Measurements from ENCODE around the gene ZNF385C. TPM values are rescaled to one million over a fixed set of nuclear protein-coding genes. Genes with fewer than 3 reads are reported as not detected.

The ZNF385C gene
- total RNA-seq, 1 experiment from 2014 or later: 0.08 TPM

DNA sequence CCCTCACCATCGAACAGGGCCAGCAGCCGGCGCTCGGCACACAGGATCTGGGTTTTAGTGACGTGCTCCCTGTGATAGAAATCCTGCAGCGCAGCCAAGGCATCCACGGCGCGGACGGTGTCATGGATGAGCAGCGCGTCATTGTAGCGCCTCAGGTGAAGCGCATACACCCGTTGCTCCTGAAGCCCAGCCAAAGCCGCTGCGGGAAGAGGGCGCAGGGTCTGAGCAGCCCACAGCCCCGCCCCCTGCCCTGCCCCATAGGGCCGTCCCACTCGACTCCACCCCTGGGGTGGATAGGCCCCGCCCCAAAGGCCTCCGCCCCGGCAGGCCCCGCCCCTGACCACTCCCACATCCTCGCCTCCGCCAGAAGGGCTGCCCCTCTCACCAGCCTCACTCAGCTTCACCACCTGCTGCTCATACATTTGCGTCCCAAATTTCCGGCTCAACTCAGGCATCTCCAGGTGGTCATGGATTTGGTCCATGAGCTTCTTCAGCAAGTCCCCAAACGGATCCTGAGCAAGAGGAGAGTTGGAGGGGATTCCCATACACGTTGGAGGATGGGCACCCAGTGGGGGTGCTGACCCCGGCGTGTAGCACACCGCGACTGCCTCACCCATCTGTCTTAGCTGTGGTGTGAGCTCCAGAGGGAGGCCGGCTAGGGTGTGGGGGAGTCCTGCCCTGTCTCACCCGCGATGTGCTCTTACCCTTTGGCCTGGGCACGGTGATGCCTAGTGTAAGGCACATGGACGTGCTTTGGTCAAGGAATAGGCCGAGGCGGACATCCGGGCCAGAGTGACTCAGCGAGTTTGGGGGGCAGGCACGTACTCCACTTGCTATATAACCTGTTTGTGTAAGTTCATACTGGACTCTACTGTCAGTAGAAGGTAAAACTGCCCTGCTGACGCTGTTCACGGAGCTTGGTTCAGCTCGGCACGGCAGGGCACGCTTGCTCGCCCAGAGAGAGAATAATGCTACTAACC lies 9.6 kb upstream of the ZNF385C start:
- DNase-seq (ENCODE audit: low spot score): peak; percentile 75

DNA sequence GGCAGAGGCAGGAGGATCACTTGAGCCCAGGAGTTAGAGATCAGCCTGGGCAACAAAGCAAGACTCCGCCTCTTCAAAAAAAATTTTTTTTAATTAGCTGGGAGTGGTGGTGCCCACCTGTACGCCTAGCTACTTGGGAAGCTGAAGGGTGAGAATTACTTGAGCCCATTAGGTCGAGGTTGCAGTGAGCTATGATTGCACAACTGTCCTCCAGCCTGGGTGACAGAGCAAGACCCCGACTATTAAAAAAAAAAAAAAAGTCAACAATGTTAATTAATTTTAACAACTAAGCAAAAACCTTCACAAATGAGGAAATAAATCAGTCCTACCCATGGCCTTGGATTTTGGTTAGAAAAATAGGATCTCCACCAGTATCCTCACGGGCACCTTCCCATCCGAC lies 8.9 kb upstream of the ZNF385C start:
- DNase-seq (ENCODE audit: low spot score): no peak

DNA sequence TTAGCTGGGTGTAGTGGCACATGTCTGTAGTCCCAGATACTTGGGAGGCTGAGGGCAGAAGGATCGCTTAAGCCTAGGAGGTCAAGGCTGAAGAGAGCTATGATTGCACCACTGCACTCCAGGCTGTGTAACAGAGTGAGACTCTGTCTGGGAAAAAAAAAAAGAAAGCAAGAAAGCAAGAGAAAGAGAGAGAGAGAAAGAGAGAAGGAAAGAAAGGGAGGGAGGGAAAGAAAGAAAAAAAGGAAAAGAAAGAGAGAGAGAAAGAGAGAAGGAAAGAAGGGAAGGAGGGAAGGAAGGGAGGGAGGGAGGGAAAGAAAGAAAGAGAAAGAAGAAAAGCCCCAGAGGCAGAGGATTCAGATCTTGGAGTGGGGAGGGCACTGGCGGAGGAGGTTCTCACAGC lies 7.7 kb upstream of the ZNF385C start:
- DNase-seq (ENCODE audit: low spot score): no peak

DNA sequence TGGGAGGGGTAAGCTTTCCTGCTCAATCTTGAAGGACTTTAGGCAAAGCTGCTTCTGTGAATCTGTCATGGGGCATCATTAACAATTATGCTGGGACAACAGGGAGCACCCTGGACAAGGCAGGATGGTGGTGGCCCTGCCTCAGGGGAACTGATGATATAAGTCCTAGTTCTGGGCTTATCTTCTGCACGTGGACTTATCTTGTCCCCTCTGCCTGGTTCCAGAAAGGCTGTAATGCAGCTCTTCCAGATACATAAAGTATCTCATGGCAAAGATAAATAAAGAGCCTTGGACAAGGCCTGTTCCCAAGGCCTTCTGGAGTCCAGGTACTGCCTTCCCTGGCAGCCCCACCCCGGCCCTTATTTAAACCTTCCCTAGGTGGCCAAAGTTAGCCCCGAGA lies 6.0 kb upstream of the ZNF385C start:
- DNase-seq (ENCODE audit: low spot score): no peak

DNA sequence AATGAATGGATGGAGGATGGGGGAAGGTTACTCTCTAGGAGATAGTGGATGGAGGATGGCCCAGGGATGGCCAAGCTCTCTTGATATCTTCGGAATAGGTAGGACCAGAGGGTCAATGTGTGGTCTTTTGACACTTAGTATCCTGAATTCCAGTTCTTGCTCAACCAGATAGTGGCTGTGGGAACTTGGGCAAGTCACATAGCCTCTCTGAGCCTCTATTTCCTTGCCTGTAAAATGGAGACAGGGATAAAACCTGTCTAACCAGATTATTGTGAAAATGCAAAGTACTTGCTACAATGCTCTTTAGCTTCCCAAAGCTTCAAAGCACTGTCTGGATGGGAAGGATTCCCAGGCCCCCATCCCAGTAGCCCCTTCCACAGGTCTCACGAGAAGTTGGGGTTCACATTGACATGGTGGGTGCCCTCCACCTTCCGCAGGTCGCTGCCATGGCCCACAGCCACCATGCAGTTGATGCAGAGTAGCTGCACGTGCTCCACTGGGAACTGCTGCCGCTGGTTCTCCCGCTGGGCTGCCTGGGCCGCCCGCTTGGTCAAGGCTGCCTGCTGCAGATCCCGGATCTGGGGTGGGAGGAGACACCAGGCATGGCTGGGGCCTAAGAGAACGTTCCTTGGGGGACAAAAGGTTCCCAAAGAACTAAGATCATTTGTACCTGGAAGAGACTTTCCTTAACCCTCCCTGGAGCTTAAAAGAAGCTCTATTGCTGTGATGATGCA lies 5.1 kb upstream of the ZNF385C start:
- no peak for DNase-seq (ENCODE audit: low spot score)

DNA sequence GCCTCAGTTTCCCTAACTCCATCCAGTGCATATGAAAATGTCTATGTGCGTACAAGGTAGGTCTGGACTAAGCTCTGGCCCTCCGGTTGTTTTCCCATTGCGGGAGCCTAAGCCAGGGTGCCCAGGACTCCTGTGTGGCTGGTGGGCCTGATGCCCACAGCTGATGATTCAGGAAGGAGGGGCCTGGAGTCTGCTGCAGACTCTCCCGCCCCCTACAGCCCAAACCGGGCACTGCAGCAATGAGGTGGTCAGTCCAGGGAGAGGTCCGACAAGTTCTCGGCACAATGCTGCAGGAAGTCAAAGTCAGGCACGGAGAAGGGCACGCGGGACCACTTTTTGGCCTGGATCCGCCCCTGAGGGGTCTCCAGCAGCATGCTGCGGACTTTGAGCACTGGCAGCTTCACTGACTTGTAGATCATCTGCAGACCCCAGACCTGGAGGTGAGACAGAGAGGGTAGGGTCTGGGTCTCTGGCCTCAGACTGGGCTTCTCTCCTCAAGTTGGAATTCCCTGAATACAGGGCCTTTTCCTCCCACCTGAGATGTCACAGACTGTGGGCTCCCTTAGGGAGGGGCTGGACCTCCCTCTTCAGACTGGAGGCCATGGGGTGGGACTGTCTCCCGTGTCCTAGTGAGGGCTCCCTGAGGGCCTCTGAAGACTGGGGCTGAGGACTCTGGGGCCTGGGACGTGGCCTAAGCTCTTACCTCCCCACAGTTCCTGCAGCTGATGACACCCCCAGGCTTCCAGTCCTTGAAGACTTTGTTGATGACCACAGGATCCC lies 3.4 kb upstream of the ZNF385C start:
- DNase-seq (ENCODE audit: low spot score): peak; percentile 70

DNA sequence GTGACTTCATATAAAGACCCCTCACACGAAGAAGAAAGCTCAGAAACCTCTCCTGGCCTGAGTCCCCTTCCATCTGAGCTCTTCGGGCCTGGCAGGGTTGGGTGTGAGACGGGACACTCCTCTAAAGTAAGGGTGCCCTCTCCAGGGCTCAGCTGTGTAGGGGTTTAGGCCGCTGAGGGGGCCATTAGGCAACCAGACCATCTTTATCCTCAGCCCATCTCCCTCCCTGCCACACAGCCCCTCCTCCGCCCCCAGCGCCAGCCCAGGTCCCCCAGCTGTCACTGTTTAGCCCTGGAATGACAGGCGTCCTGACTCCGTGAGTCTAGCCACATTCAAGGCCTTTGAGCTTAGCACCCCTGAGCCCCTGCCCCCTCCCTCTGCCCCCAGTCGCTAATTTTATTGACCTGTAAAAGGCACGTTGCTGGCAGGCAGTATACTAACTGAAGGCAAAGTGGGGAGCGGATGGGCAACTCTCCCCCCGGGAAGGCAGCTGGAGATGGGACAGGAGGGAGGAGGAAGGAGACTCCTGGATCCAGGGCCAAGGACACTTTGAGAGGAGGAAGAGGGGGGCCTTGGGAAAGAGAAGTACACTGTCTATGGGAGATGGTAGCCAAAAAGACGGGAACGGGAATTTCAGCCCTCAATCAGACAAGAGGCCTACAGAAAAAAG lies 592 bp upstream of the ZNF385C start:
- DNase-seq (ENCODE audit: low spot score): no peak

DNA sequence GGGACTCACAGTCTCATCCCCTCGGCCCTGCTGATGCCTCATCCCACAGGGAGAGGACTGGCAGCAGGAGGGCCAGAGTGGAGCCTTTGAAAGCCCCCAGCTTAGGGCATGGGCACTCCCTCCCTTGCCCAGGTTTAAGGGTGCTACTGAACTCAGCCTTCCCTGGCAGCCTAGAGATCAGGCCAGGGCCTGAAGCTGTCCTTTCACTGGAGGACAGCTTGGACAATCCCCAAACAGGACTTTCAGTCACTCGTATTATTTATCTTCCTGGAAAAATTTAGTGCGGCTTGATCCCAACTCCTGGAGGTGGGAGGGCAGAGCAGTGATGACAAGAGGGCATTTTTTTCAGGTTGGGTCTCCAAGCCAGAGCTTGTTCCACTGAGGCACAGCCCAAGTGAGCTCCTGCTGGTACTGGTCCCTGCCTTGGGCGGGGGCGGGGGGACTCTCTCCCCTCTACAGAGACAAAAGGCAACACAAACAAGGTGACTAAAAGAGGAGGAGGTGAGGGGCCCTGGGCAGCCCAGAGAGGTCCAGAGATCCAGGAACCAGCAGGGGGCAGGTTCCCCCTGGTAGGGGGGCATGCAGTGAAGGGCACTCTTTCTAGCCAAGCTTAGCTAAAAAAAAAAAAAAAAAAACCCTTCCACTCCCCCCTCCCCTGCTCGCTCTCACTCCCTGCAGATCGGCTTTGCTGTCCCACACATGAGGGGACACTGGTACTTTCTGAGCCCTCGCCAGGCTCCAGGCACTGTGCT lies 1.7 kb downstream of the ZNF385C start:
- DNase-seq (ENCODE audit: low spot score): no peak

DNA sequence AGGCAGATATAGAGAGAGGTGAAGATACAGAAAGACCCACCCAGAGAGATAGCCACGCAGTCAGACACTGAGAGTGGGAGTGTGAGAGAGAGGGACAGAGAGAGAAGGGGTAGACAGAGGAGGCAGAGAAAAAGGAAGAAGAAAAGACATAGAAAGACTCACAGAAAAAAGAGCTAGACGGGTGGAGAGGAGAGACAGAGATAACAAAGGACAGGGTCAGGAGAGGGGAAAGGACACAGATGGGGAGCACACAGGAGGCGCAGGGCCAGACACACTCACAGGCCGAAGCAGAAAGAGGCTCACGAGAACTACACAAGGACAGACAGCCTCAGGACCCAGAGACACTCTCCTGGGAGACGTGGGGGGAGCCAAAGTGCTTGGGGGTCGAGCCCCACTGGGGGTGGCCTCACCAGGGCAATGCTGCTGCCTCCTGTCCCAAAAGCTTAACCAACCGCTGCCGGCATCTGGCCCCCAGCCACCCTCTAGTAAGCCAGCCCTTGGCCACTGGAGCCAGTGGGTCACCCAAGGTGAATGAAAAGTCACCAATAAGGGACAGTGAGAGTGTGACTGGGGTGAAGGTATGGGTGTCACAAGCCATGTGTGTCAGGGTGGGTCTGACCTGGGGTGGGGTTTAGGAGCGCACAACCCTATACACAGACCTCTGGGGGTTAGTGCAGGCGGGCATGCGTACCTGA lies 3.8 kb downstream of the ZNF385C start:
- DNase-seq (ENCODE audit: low spot score): no peak

DNA sequence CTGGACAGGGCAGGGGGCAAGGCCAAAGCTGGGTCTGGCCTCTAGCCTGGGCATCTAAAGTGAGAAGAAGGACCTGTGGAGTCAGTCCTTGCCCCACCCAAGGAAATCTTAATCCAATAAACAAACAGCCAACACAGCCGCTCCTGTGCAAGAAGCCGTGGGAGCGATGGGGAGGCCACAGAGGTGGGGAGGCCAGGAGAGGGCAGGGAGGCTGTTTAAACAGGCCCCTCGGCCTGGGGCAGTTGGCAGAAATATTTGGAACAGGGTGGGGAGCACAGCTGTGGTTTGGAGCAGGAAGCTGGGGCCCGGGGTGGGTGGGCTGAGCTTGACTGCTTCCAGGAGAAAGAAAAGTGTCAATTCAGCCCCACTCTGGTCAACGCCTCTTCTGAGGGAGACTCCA lies 5.3 kb downstream of the ZNF385C start:
- no peak for DNase-seq (ENCODE audit: low spot score)

DNA sequence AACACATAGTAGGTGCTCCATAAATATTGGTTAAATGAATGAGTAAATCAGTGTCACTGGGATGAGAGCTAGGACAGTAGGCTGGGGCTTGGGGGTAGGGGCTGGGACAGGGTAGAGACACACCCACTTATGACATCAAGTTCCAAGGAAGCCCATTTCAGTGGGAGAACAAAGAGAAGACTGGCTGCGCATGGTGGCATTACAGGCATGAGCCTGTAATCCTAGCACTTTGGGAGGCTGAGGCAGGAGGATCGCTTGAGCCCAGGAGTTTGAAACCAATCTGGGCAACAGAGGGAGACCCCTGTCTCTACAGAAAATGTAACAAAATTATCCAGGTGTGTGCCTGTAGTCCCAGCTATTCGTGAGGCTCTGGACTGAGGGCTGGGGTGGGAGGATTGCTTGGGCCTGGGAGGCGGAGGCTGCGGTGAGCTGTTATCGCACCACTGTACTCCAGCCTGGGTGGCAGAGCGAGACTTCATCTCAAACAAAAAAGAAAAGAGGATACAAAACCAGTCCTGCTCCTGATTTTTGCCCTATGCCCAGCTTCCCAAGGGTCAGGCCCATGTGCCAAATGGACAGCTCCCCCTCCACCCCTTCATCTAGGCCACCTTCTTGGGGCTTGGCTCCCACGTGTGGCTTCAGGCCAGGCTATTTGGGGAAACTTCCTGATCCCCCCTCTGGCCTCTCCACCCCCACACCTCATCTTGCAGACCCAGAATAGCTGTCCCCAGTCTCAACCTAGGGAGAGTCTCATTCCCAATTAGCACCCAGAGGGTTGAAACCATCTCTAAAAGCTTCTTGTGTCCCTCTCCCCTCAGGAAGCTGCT lies 7.1 kb downstream of the ZNF385C start:
- DNase-seq (ENCODE audit: low spot score): no peak

DNA sequence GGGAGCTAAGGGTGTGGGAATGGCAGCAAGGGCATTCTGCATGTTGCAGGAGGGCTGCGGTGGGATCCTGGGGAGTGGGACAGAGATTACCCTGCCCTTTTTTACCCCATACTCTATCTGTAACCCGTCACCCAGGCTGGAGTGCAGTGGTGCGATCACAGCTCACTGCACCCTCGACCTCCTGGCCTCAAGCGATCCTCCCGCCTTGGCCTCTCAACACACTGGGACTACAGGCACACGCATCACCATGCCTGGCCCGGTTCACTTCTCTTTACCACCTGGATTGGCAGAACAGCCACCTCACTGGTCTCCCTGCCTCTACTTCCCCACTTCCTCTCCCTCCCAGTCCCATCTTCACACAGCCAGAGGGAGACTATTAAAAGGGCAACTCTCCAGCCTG lies 9.5 kb downstream of the ZNF385C start:
- DNase-seq (ENCODE audit: low spot score): no peak

DNA sequence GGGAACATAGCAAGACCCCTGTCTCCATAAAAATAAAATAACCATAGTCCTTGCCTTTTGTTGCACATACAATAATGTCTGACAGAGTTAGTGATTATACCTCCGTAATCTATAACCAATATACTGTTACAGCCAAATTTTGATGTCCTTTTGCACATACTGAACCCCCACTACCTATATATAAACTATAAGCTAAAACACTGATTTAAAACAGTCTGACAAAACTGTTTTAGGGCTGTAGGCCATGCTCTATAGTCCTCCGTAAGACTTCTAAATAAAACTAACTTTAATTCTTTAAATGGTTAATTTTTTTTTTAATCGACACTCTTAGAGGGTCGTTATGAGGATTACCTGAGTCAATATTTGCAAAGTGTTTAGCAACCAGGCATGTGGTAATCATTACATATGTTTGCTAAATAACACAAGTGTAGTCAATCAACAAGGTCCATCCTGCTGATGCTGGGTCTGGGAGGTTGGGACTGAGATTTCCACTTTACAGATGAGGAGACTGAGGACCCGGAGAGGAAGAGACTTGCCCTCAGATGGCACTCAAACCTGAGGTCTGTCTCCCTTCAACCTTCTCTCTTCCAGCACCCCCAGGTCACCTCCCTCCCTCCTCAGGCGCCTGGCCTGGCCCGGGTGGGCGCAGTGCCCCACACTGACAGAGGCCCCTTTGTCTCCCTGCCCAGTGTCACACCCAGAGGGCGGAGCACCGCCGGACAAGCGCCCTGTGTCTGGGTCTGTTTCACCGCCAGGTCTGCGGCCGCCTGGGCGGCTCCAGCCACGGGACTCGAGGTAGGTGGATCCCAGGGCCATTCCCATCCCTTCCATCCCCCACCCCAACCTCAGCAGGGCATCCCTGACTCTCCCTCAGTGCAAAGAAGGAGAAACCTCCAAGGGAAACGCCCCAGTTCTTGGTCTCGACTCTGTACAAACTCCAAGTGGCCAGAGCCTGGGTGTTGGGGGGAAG lies 10.3 kb downstream of the ZNF385C start:
- DNase-seq (ENCODE audit: low spot score): peak; percentile 56

DNA sequence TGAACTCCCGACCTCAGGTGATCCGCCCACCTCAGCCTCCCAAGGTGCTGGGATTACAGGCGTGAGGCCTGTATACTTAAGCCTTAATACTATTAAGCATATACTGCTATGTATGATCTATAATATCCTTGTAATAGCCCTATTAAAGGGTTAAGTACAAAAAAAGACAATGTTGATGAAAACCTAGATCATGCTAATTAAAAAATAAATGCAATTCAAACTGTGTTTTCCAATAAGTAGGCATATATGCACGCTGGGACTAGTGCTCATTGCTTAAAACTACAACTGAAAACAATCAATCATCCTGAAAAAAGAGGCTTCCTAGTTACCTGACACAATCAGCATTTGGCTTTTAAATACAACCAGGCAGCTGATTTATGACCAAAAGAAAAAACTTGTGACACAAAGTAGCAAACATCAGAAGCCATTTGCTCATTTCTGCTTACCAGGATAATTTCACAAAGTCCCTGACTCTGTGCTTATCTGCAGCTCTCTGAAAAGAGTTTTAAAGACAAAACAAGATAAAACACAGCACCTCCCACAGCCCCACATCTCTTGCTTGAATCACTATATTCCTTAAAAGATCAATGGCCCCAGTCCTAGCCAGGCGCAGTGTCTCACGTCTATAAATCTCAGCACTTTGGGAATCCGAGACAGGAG lies 11.1 kb downstream of the ZNF385C start:
- DNase-seq (ENCODE audit: low spot score): no peak

DNA sequence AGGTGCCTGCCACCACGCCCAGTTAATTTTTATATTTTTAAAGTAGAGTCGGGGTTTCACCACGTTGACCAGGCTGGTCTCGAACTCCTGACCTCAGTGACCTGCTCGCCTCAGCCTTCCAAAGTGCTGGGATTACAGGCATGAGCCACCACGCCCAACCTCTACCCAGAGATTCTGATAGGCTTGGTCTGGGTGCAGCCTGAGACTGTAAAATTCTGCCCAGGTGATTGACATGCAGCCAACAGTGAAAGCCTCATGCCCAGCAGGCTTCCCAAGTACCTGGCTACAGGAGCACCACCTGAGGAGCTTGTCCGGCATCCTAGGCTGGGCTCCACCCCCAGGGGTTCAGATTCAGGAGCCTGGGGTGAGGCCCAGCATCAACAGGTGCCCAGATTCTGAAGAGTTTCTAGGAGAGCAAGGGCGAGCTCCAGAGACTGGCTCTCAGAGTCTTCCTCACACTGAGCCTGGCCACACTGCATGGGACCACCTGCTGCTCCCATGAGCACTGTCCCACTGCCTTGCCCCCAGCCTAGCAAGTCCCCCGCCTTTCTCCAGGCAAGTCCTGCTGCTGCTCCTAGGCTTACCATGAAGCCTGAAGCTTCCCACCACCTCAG lies 16.6 kb downstream of the ZNF385C start:
- DNase-seq (ENCODE audit: low spot score): no peak

DNA sequence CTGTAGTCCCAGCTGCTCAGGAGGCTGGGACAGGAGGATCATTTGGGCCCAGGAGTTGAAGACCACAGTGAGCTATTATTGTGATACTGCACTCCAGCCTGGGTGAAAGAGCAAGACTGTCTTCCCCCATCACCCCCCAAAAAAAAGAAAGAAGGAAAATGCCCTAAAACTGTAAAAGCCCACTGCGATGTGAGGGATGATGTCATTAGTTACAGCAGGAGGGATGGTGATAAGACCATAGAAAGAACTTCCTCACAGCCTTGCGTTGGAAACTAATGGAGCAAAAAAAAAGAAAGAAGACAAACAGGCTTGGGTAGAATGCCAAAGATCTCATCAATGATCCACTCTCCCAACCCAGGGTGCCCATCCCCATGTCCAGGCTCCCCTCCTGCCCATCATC lies 18.7 kb downstream of the ZNF385C start:
- DNase-seq (ENCODE audit: low spot score): no peak

All from HT-29 (cell line).